ENCODE measurements around the gene STAT1.

The STAT1 gene

DNA sequence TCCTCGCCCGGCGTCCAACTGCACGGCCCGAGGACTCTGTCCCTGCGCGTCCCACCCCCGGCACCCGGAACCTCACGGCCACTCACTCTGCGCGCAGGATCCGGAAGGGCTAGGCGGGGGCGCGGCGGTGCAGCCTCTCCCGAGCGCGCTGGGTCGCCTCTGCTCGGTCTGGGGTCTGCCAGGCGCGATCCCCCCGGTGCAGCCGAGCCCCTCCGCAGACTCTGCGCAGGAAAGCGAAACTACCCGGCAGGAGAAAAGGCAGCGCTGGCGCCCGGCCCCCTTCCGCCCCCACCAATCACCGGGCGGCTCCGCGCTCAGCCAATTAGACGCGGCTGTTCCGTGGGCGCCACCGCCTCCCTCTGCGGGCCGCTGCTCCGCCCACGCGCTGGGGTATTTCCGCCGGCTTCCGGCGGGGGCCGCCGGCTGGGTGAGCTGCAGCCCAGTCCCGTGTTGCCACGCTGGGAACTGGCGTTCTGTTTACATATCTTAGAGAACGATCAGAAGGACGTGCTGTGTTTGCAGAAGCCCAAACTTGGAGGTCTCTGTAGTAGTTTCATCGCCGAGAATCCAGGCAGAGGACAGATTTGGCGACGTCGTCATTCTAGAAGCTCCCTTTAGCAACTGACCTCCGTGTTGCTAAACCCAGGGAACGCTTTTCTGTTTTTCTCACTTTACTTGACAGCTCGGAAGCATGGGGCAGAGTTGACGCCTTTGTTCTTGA, at the start of gene STAT1:
Gene STAT1, minus strand, starts transcription at position 240 of the 721 bp plus-strand sequence. CDS start 4,168 bp downstream, outside the sequence.
- DNase-seq: peak; percentile 98

DNA sequence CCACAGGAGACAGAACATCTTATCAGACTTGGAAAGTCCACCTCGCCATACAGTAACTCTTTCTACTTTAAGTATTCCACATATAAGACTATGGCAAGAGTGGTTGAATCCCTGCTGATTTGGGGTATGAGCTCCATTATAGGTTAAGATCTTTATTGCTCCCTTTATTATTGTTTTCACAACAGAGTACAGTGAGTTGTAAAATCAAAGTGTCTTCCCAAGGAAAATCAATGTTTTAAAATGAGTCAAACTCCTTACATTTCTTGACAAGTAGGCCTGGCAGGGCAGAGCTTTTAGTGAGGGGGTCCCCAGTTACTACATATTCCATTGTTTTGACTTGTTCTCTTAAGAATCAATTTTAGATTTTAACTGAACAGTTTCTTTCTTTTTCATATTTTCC, 49.6 kb upstream of the STAT1 start:
- DNase-seq: no peak

DNA sequence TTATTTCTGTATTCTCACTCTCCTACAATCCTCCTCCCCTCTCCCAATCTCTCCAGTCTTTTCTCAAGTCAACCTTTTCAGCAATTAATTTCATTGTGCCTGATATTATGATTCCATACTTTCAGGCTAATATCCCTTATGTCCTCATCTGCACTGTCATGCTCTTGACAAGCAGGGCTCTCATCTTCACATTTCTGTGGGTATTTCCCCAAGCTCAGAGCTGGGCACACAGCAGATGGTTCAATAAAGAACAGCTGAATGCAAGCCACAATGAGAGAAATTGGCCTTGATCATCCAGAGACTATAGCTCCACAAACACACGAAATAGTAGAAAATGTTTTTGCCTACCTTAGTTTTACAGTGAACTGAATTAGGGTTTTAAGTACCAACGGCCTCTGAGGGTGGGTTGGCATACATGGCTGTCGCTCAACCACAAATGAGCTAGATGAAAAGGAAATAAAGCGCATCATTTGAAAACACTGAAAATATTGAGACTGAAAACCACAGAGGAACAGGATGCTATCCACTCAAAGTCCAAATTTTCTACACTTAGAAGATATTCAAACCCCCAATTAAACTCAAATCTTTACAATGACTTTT, 47.5 kb upstream of the STAT1 start:
- no peak for DNase-seq

DNA sequence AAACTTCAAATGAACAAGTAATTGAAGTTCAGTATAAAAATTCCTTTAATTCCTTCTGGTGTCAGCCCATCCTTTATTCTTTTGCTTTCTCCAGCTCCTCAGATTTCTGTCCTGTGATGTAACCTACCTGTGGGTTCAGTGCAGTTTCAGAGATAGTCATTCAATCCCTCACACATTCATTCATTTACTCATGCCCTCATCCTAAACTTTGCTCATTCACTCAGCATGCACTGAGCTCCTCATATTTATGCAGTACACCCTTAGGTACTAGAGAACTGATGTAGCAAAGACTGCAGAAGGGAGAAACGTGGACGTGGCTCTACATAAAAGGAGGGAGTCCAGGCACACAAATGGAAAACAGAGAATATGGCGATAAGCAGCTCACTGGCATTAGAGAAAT, 45.3 kb upstream of the STAT1 start:
- no peak for DNase-seq

DNA sequence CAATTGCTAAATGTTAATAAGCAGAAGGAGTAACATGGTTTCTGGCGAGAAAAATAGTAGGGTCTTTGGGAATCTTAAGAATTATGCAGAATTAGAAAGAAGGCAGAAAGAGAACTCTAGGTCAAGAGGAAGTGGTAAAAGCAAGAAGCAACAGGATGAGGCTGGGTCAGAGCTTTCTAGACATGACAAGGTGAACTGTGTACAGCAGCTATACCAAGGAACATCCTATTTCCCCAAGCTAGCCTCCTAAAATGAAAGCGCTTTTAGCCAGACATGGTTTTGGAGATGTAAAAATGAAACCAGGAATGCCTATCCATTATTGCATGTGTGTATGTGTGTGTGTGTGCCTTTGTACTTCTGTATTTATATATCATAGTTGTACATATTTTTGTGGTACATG, 42.3 kb upstream of the STAT1 start:
- no peak for DNase-seq

DNA sequence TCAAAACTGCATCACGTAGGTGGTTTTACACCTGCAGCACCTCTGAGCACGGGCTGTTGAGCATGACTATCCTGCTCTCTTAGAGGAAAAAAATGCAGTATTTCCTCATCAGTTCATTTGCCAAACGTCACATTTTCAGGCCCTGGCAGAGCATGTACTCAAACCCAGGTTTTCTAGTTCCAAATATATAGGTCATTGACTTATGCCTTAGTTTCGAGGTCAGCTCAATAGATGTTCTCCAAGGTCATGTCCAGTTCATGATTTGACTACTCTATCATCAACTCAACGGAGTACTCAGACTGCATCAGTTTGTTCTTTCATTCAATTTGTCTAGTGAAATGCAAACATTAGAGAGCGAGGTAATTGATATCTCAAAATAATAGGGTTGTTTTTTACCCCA, 39.3 kb upstream of the STAT1 start:
- no peak for DNase-seq

DNA sequence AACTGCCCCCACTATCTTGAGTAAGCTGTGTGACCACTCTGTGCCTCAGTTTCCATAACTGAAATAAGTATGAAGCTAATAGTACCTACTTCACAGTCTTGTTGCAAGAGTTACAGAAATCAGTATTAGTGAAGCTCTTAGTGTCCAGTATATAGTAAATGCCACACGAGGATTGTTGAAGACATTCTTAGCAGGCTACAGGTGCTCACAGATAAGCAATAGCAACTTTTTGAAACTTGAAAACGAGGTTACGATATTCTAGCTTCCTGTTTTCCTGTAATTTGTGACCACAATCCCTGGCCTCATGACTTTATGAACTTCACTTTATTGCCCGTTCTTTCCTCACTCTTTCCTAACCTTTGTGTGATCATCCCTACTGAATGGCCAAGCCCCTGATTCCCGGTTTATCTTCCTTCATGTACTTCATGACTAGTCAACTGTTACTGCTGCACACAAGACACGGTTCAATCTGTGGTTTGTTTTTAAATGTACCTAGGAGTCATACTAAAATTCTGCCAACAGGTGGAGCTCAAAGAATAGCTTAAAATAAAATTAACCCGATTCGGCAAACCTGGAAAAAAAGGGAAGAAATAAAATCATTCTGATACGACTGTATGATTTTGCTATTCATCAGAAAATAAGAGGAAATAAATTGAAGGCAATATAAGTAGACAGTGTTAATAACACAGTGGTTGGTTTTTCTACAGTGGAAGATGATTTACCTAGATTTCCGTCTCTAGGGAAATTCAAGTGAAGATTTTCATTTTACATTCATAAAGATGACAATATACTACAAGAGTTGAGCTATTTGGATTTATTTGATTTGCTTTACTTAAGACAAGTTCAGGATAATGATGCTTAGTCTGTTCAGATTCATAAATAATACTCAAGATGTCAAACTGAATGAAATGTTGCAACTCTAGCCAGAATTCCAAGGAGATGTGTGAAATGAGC, 38.1 kb upstream of the STAT1 start:
- no peak for DNase-seq

DNA sequence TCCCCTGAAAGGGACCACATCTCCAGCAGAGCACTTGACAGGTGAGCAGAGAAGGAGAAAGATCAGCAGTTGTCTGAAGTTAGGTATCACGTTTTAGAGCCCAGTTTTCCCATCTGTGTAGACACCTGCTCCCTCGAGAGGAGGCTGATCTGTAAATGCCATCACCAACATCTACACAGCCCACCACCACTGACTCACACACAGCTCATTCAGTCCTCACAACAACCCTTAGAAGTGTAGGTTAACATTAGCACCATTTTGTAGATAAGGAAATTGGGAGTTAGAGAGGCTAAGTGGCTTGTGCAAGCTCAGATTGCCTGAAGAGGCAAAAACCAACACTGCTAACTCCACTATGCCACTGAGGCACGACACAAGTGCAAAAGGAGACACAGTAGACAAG, 37.2 kb upstream of the STAT1 start:
- DNase-seq: no peak

DNA sequence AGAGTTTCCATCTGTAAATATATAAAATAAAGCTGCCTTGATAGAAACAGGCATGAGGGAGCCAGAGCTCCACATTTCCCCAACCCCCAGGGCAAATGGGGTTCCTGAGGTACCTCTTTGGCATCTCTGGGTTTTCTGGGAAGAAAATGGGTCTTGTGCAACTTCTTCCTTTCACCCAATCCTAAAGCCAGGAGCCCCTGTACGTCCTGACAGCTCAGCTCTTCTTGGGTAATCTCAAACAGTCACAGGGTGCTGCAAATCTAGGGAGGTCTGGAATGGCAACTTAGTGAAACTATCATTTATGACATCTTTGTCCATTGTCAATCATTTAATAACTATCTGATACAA, 36.6 kb upstream of the STAT1 start:
- no peak for DNase-seq

DNA sequence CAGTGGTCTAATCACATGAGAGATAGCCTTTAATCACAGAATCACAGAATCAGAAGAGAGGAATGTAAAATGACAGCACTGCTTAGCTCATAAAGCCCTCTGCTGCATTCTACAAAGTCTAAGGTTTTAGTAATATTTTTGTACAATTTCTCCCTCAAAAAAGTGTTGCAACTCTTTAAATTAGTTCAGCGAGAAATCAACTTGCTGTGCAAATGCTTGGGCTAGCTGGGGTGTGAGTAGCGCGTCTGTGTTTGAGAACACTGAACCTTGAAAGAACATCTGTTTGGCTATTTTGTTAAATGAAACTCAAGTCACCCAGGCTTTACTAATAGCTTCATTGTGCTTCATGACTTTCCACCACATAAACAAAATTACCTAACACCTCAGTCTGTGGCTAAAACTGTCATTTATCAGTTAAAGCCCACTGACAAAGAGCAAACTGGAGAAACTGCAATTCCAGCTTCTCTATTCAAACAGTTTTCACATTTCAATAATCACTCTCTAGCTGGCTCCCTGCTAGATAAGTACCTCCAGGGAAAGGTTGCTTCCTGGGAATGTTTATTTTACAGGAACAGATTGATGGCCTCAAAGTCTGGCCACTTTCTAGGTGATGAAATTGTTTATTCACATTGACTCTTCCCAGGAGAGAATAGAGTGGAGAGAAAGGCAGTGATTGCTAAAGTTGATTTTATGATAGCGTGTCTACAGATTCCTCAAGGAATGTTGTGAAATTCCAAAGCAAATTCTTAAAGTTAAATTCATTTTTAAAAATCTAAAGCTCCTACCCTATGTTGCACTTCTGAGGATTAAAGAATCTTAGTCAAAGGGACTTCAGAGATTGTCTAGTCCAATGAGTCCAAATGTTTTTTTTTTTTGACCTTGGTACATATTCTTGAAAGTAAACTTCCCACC, 36.0 kb upstream of the STAT1 start:
- DNase-seq: no peak

DNA sequence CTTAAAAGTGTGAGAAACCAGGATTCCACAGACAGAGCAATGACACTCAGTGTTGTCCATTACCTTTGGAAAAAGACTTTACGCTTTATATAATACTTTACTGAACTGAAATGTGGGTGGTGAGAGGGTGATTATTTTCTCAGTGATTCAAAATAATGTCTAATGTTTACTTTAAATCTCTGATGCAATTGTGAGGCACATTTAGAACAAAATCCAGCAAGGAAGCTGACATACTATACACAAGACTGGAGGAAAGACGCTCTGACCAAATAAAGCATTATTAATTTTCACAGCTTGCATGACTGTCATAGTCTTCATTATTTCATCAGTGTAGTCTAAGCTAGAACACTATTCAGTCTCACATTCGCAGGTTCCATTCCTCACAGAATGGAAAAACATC, 34.1 kb upstream of the STAT1 start:
- DNase-seq: no peak

DNA sequence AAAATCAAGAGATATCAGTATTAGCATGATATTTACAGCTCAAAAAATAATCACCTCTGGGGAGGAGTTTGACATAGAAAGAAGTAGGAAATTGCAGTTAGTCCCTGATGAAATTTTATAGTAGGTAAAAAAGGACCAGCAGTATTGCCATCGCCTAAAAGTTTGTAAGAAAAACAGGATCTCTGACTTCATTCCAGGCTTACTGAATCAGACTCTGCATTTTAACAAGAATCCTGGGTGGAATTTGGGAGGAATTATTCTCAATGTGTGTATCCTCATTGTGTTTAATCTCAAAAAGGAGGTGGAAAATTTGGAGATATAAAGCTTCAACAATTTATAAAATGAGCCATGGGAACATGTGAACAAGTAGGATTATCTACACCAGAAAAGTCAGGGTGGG, 31.2 kb upstream of the STAT1 start:
- no peak for DNase-seq

DNA sequence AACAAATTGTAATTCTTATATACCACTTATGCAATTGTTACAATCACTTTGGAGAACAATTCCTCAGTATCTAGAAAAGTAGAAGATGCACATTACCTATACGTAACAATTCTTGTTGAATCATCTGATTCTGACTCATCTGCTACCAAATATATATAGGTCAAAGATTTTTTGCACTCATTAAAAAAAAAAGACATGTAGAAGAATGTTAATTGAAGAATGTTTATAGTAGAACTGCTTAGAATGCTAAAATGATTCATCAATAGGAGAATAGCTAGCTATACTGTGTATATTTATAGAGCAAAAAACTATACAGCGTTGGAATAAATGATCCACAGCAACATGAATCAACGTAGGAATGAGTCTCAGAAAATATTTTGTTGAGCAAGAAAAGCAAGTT, 29.5 kb upstream of the STAT1 start:
- DNase-seq: no peak

DNA sequence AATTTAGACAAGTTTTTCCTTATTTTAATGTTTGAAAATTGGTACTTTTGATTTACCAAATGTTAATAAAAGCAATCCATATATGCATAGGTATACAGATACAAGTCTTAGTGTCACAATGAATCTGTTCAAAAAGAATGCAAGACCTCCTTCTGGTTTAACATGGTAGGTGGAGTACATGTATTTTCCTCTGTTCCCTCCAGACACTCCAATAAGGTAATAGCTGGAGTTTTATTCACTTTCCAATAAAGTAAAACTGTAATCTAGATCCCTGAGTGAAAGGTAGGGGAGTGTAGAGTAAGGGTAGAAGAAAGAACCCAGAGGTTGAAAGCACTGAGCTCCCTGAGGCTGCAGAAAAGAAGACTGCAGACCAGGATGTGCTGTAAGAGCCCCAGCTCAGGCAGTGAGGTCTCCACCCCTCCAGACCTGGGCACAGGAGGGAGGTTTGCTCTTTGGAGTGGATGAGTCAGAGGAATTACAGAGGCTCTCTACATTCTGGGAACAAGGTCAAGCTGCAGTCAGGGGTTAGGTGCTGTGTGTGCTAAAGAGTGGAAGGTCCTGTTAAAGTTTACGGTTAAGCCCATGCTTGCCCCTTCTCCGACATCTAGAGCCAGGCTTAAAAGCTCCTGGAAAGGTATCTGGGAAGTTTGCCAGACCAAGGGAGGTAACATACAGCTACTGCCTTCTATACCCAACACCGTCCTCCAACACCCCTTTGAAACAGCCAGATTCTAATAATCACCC, 27.6 kb upstream of the STAT1 start:
- DNase-seq: no peak

DNA sequence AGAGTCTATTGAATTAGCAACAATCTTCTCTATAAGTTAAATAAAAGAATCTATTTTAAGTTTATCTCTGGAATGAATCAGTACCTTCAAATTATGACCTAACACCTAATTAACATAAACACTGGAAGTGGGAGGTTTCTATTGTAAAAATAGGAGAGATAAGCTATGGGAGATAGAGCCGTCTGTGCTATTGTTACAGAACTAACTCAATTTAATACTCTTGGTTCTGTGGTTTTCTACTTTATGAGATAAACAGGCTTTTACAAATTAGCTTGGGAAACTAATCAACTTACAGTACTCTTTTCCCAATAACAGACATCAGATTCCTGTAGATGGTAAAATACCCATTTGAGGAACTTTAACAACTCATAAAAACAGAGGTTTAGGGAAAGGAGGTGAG, 25.6 kb upstream of the STAT1 start:
- DNase-seq: no peak

DNA sequence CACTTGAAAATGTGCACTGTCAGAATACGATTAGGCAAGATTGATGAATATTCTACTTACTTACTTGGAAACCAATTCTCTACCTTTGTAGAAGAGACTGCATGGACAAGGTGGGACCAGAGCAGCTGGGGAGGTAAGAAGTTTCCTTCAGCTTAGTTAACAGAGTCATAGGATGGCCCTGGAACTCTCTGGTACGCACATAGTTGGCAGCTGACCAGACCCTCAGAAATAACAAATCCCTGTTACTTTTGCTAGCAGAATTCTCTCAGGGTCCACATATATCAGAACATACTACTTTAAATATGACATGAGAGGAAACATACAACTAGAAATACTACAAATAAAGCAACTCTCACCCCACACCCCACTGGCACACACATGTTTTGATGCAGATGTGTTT, 24.8 kb upstream of the STAT1 start:
- no peak for DNase-seq

DNA sequence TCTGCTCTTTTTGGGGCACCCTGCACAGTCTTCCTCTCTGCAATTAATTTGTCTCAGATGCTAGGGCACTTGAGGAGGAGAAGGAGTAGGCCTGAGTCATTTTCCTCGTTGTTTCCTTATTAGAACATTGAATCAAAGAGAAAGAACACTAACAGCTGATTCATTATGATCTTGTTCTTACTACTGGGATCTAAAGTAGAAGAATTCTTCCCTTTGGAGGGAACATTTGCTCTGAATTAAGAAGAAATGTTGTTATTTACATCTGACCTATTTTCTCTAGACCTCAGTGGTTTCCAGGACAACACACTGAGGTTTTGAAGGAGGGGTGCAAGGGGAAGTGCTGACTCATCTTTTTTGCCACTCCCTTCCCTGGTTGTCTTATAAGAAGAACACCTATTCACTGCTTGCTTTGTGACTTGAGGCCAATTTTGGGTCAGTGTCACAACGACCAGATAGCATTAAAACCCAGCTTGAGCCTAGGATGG, 24.3 kb upstream of the STAT1 start:
- DNase-seq: no peak

DNA sequence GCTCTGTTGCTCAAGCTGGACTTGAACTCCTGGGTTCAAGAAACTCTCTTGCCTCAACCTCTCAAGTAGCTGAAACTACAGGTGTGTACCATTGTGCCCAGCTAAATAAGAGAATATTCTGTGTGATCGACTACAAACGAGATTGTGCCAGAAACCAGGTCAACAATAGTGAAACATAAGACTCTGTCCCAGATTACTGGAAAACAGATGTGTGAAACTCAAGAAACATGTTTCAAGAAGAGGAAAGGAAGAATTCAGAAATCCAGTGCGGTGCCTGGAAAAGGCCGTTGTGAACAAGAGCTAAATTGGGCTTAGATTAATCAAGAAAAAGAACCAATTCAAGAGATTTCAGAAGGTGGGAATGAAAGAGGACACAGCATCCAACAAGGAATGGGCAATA, 23.4 kb upstream of the STAT1 start:
- no peak for DNase-seq

DNA sequence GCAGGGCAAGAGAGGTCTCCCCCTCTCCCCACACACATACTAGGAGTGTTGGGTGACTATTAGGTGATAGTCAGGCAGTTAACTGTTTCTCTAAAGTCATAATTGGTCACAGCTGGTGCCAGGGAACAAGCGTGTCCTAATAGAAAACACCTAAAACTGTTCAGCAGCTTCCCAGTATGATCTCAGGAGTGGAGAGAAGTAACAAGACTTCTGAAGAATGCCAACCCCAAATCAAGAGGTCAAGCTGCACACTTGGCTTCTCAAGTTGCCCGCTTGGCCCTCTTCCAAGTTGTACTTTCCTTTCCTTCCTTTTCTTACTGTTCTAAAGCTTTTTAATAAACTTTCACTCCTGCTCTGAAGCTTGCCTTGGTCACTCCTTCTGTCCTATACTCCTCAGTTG, 22.4 kb upstream of the STAT1 start:
- no peak for DNase-seq

DNA sequence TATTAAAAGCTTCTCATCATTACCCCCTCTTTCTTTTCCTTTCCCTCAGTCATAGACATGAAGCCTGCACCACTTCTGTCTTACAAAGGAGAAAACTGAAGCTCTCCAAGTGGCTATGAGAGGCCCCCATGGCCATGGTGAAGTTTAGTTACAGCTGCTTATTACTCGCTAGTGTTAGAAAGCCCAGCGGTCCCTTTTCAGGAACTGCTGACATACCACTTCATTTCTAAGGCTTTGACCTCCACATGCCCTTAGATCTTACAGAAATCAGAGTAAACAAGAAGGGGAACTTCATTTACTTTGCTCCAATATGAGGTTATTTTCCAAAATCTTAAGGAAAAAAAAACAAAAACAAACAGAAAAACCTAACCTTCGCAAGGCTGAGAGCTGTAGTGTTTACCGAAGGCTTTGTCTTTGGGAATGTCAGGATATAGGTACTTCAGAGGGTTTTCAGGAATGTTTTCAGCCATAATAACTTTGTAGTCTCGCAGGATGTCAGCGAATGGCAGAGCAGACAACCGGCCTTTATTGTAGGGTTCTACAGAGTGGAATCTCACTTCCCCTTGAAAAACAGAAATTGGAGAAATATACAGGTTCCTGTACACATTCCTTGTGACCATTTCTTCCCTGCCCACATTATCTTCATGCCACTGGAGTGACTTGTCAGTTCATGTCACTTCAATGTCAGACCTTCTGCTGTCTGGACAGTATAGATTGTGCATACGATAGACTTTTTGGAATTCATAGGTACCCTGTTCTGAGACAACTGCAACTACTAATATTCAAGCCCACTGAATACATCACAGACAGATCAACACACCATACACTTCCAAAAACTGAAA, 18.8 kb upstream of the STAT1 start:
- DNase-seq: no peak

DNA sequence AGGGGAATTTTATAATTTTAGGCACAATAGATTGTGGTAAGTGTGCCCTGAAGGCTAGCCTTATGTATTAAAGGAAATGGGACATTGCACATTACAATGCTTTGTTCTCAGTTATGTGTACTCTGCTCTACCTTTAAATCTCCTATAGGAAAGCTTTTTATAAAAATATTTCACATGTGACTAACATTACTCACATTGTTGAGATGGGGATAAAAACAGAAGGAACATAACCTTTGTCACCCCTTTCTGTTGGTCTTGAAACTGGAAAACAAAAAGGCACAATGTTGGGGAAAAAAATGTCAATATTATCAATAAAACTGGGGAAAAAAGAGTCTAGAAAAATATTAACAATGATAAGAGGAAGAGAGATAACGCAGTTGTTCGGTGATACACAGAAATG, 17.3 kb upstream of the STAT1 start:
- DNase-seq: no peak

Data from activated CD4-positive, CD25-positive, alpha-beta regulatory T cell treated with anti-CD3 and anti-CD28 coated beads, Interleukin-2, amount 50 U/mL, for 72 hours (primary cell).